ENCODE data around the gene PALS1.

Gene PALS1

GRCh38 chr14:67241411-67242167 is at the start of gene PALS1:
Gene PALS1, plus strand, starts transcription at chr14:67241435. Its CDS starts 37,736 bp downstream, at chr14:67279171.
- DNase-seq (ENCODE audit: low spot score), result peak; percentile 20

GRCh38 chr14:67191768-67192290 is 49.4 kb upstream of the PALS1 start:
- DNase-seq (ENCODE audit: low spot score), result no peak

- DNase-seq (ENCODE audit: low spot score), result no peak
Measured at GRCh38 chr14:67192366-67192765, 48.9 kb upstream of the PALS1 start.

- no peak for DNase-seq (ENCODE audit: low spot score)
Measured at GRCh38 chr14:67195279-67195678, 46.0 kb upstream of the PALS1 start.

GRCh38 chr14:67199016-67199415 is 42.2 kb upstream of the PALS1 start:
- DNase-seq (ENCODE audit: low spot score), result no peak

GRCh38 chr14:67207810-67208209 is 33.4 kb upstream of the PALS1 start:
- DNase-seq (ENCODE audit: low spot score), result no peak

- no peak for DNase-seq (ENCODE audit: low spot score)
Measured at GRCh38 chr14:67218126-67218525, 23.1 kb upstream of the PALS1 start.

- DNase-seq (ENCODE audit: low spot score), result no peak
Measured at GRCh38 chr14:67221248-67221981, 19.8 kb upstream of the PALS1 start.

- DNase-seq (ENCODE audit: low spot score), result no peak
Measured at GRCh38 chr14:67221982-67222328, 19.3 kb upstream of the PALS1 start.

GRCh38 chr14:67225523-67225922 is 15.7 kb upstream of the PALS1 start:
- DNase-seq (ENCODE audit: low spot score), result no peak

- DNase-seq (ENCODE audit: low spot score), result no peak
Measured at GRCh38 chr14:67228325-67228984, 12.8 kb upstream of the PALS1 start.

- no peak for DNase-seq (ENCODE audit: low spot score)
Measured at GRCh38 chr14:67232066-67232465, 9.2 kb upstream of the PALS1 start.

GRCh38 chr14:67232621-67233020 is 8.6 kb upstream of the PALS1 start:
- DNase-seq (ENCODE audit: low spot score), result no peak

GRCh38 chr14:67237591-67237990 is 3.6 kb upstream of the PALS1 start:
- no peak for DNase-seq (ENCODE audit: low spot score)

GRCh38 chr14:67239582-67239981 is 1.7 kb upstream of the PALS1 start:
- no peak for DNase-seq (ENCODE audit: low spot score)

- DNase-seq (ENCODE audit: low spot score), result peak; percentile 24
Measured at GRCh38 chr14:67240168-67240932, 885 bp upstream of the PALS1 start.

GRCh38 chr14:67240978-67241410 is 241 bp upstream of the PALS1 start:
- DNase-seq (ENCODE audit: low spot score), result peak; percentile 86

GRCh38 chr14:67242168-67242420 is 859 bp downstream of the PALS1 start:
- no peak for DNase-seq (ENCODE audit: low spot score)

GRCh38 chr14:67245104-67245503 is 3.9 kb downstream of the PALS1 start:
- no peak for DNase-seq (ENCODE audit: low spot score)

- DNase-seq (ENCODE audit: low spot score), result no peak
Measured at GRCh38 chr14:67251573-67252226, 10.5 kb downstream of the PALS1 start.

GRCh38 chr14:67253076-67253635 is 11.9 kb downstream of the PALS1 start:
- no peak for DNase-seq (ENCODE audit: low spot score)

Measured in HuH-7.5 (cell line).